BJ (cell line): ENCODE data around the gene TXNRD3. TPM values are rescaled to one million over a fixed set of nuclear protein-coding genes. Genes with fewer than 3 reads are reported as not detected.

Experiments used
- CTCF ChIA-PET: fragments of 350-600 bp; formaldehyde crosslinking; extraction: SDS; loops from one replicate; lab custom pipeline; 2021; ENCODE audit warnings: antibody characterized with exemption, inconsistent platforms; lab: Yijun Ruan, JAX
- POLR2A ChIA-PET: fragments of 300-600 bp; sonication (Branson Sonifier 250); formaldehyde crosslinking; extraction: SDS; loops from one replicate; lab custom pipeline; 2021; ENCODE audit warnings: antibody characterized with exemption; lab: Charles Lee
- DNase-seq: peaks from one replicate; pipeline ENCODE4 v3.0.0-alpha.2; 2011; ENCODE audit warnings: low read depth
- H3K27me3 ChIP-seq: 2 replicates; pipeline ENCODE4 v1.6.0; 2011; ENCODE audit warnings: low read length; ENCODE audit not compliant: control insufficient read depth, insufficient read depth
- H3K36me3 ChIP-seq: 2 replicates; pipeline ENCODE4 v1.5.1; 2011; ENCODE audit warnings: low read length; ENCODE audit not compliant: control insufficient read depth, insufficient read depth
- H3K4me3 ChIP-seq: 2 replicates; pipeline ENCODE4 v1.5.1; 2011; ENCODE audit warnings: low read depth, mild to moderate bottlenecking, control low read depth, low read length
- polyA plus RNA-seq: library from polyadenylated mRNA; depleted of rRNA; stranded (reverse); fragments of >200 nt; gene quantifications from 2 replicates; pipeline ENCODE4 v1.2.3, GENCODE V29; 2011
- TF ChIP-seq, protein P1 (sequence below): IDR thresholded peaks from 2 replicates; pipeline ENCODE4 v1.5.1; 2011; ENCODE audit warnings: low read depth, mild to moderate bottlenecking, control low read depth, inconsistent platforms, low read length, moderate library complexity; ENCODE audit not compliant: insufficient read depth

TXNRD3 gene
- polyA plus RNA-seq, 1 experiment, result 4.4 TPM

- H3K27me3 ChIP-seq, result peaks cover 7% of the 10 kb centered on the region
- DNase-seq, result no peak
- TF ChIP-seq, protein P1, sequence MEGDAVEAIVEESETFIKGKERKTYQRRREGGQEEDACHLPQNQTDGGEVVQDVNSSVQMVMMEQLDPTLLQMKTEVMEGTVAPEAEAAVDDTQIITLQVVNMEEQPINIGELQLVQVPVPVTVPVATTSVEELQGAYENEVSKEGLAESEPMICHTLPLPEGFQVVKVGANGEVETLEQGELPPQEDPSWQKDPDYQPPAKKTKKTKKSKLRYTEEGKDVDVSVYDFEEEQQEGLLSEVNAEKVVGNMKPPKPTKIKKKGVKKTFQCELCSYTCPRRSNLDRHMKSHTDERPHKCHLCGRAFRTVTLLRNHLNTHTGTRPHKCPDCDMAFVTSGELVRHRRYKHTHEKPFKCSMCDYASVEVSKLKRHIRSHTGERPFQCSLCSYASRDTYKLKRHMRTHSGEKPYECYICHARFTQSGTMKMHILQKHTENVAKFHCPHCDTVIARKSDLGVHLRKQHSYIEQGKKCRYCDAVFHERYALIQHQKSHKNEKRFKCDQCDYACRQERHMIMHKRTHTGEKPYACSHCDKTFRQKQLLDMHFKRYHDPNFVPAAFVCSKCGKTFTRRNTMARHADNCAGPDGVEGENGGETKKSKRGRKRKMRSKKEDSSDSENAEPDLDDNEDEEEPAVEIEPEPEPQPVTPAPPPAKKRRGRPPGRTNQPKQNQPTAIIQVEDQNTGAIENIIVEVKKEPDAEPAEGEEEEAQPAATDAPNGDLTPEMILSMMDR, result no peak
- no peak overlapping the region for H3K4me3 ChIP-seq
- no peaks in the 10 kb centered on the region for H3K36me3 ChIP-seq
- ChIA-PET CTCF (interaction anchor here (1.5 kb wide), 1 partner anchor 872 kb away, joined by 4 read pairs; no protein-coding TSS in a partner anchor), POLR2A (no interaction called here)
Observed at GRCh38 chr3:126672741-126673140, 17.8 kb upstream of the TXNRD3 start.

DNA sequence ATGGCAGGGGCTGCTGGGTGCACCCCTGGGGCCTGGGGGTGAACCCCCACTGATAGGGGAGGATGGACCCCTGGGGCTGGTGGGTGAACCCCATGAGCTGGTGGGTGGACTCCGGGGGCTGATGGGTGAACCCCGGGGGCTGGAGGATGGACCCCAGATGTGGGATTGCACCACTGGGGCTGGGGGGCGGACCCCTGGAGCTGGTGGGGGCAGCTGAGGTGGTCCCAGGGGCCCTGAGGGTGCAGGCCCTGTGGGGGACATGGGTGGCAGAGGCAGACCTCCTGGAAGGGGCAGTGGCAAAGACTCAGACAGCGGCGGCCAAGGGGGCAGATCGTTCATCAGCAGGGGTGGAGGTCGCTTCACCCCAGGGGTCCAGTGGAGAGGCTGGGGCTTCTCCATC, 17.4 kb upstream of the TXNRD3 start:
- Histone ChIP-seq H3K27me3 (peaks cover 7% of the 10 kb centered on the region), H3K4me3 (no peak overlapping the region), H3K36me3 (no peaks in the 10 kb centered on the region)
- POLR2A ChIA-PET, result no interaction called here
- TF ChIP-seq, protein P1, result no peak
- CTCF ChIA-PET, result interaction anchor here (1.5 kb wide), 1 partner anchor 872 kb away, joined by 4 read pairs; no protein-coding TSS in a partner anchor
- DNase-seq, result no peak

DNA sequence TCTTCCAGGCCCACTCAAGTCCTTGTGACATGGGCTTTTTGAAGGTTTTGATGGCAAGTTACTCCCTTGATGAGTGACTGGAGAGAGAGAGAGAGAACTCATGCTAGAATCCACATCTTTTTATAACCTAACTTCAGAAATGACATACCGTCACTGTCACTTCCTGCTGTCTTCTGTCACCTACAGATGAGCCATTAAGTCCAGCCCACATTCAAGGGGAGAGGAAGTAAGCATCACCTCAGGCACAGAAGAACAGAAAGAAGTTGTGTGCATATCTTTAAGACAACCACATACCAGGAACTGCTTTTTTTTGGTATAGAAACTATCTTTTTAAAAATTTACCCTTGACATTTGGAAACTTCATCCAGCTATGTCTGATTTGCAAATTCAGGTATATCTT, 16.6 kb upstream of the TXNRD3 start:
- H3K4me3 ChIP-seq, result no peak overlapping the region
- H3K27me3 ChIP-seq, result peaks cover 3% of the 10 kb centered on the region
- CTCF ChIA-PET, result interaction anchor here (0.7 to 1.5 kb wide), 4 partner anchors 8 to 883 kb away, joined by 3 to 6 read pairs (median 4); no protein-coding TSS in a partner anchor
- DNase-seq, result no peak
- no peaks in the 10 kb centered on the region for H3K36me3 ChIP-seq
- POLR2A ChIA-PET, result no interaction called here
- TF ChIP-seq, protein P1, result no peak

- POLR2A ChIA-PET, result interaction anchor here (0.5 kb wide), 1 partner anchor 787 kb away, joined by 3 read pairs; no protein-coding TSS in a partner anchor
- CTCF ChIA-PET, result interaction anchor here (1.4 to 1.9 kb wide), 3 partner anchors 11 to 16 kb away, joined by 3 to 16 read pairs (median 4); no protein-coding TSS in a partner anchor
- TF ChIP-seq, protein P1, result no peak
Observed at GRCh38 chr3:126668450-126669401, 13.8 kb upstream of the TXNRD3 start.

More at GRCh38 chr3:126668450-126669401, 13.8 kb upstream of the TXNRD3 start:
- Histone ChIP-seq H3K4me3 (no peak overlapping the region), H3K27me3 (peaks cover 7% of the 10 kb centered on the region), H3K36me3 (no peaks in the 10 kb centered on the region)
- no peak for DNase-seq
